Measurements from ENCODE around the gene INF2. TPM values are rescaled to one million over a fixed set of nuclear protein-coding genes. Genes with fewer than 3 reads are reported as not detected.

Gene INF2
- total and polyA plus RNA-seq, 9 of the 15 experiments (the other 6 are each of a cell fraction or from before 2014, with no cell fraction given), result 0.56 to 31.3 (median 7.8) TPM

- peak overlapping the region; percentile 81 to 91 for H3K9ac ChIP-seq (ENCODE audit: insufficient read depth in 1 of 2, low read depth in 2 of 2, low read length in 2 of 2)
- intact Hi-C loops (cut with micrococcal nuclease), result no loop called here
- DNase-seq (ENCODE audit: extremely low read depth in 1 of 4, low spot score in 3 of 4) (peak; percentile 43 to 62 (median 58)), ATAC-seq (peak; percentile 60), FAIRE-seq (no peak)
- no peaks in the 10 kb centered on the region for H3K27me3 ChIP-seq (ENCODE audit: control insufficient read depth in 2 of 2, insufficient read depth in 2 of 2, low read length in 2 of 2)
- no peaks in the 10 kb centered on the region for H3K79me2 ChIP-seq (ENCODE audit: control insufficient read depth, insufficient read depth, low read length)
- peak overlapping the region; percentile 71 for H3K4me2 ChIP-seq (ENCODE audit: insufficient read depth, low read length)
- no peaks in the 10 kb centered on the region for H3K9me1 ChIP-seq (ENCODE audit: control insufficient read depth, insufficient read depth, low read length)
- in situ Hi-C loops (cut with MboI), result no loop called here
- H3K4me1 ChIP-seq (replicated peaks in 1 of 2; ENCODE audit: control insufficient read depth in 2 of 2, insufficient read depth in 2 of 2, low read length in 2 of 2), result peaks cover 34 to 69% of the 10 kb centered on the region in 2 experiments
- H3K4me3 ChIP-seq, result peak overlapping the region; percentile 35
- 25% methylated on average over 10 of the region's 13 CpGs for WGBS (ENCODE audit: insufficient coverage, low coverage, missing lambda C conversion rate)
- POLR2A ChIA-PET, result interaction anchor here (0.8 to 2.9 kb wide), 3 partner anchors 9 to 20 kb away, joined by 3 to 12 read pairs (median 3); no protein-coding TSS in a partner anchor
- peak overlapping the region; percentile 91 for H2AFZ ChIP-seq (ENCODE audit: low read depth, low read length)
- H4K20me1 ChIP-seq (replicated peaks; ENCODE audit: control insufficient read depth, insufficient read depth, low read length), result no peaks in the 10 kb centered on the region
- peak overlapping the region; percentile 94 for H3K27ac ChIP-seq (ENCODE audit: extremely low read depth, low read depth, low read length)
- TF ChIP-seq ZNF589 (CRISPR knock-in tag; IDR thresholded peaks at IDR 0.05; ENCODE audit: low read depth) (peak; percentile 15; the same call in 1 of the 2 replicates), ZNF695 (CRISPR knock-in tag; IDR thresholded peaks at IDR 0.05) (no peak), ZNF696 (CRISPR knock-in tag; conservative IDR thresholded peaks at IDR 0.05) (no peak), PPARD (CRISPR knock-in tag; IDR thresholded peaks at IDR 0.05) (no peak), PRDM10 (IDR thresholded peaks at IDR 0.05; ENCODE audit: partially characterized antibody) (peak; percentile 9), POLR2G (IDR thresholded peaks at IDR 0.05; ENCODE audit: low read depth, low read length) (no peak), TBP (optimal IDR thresholded peaks at IDR 0.05; ENCODE audit: low read depth, low read length) (peak; percentile 1), ZNF395 (CRISPR knock-in tag; IDR thresholded peaks at IDR 0.05) (0 out of 2 replicates have a peak, but pooled peaks have one; percentile 6)
- no peaks in the 10 kb centered on the region for H3K36me3 ChIP-seq (ENCODE audit: control insufficient read depth, insufficient read depth, low read length)
- no TSS peak for BruUV-seq (replicated peaks)
- CTCF ChIA-PET (ENCODE audit: low intra/inter-chr PET ratio), result no interaction called here
- H3K9me3 ChIP-seq (replicated peaks; ENCODE audit: control insufficient read depth, insufficient read depth, low read depth, low read length), result no peaks in the 10 kb centered on the region
Measured at GRCh38 chr14:104678346-104678745, 11.1 kb upstream of the INF2 start.

All from K562 (cell line).